HUDEP-2 (cell line): ENCODE data around the gene RPS6KA2.

Experiments
- DNase-seq, 76 experiments: peaks; one replicate each; lab custom pipeline; 2025; ENCODE audit not compliant: unreplicated experiment in 76 of 76; lab: John Stamatoyannopoulos, UW

Gene RPS6KA2

GRCh38 chr6:166474721-166475565 lies 152.1 kb downstream of the RPS6KA2 start:
- DNase-seq, result no peak

GRCh38 chr6:166473886-166474571 lies 153.0 kb downstream of the RPS6KA2 start:
- no peak for DNase-seq

GRCh38 chr6:166472636-166473035 lies 154.4 kb downstream of the RPS6KA2 start:
- DNase-seq, result no peak

GRCh38 chr6:166471797-166472260 lies 155.2 kb downstream of the RPS6KA2 start:
- no peak for DNase-seq

- DNase-seq, result no peak
These were observed 156.1 kb downstream of the RPS6KA2 start for GRCh38 chr6:166470863-166471410.

GRCh38 chr6:166470029-166470862 lies 156.8 kb downstream of the RPS6KA2 start:
- no peak for DNase-seq

GRCh38 chr6:166469426-166469961 lies 157.6 kb downstream of the RPS6KA2 start:
- DNase-seq, result no peak

GRCh38 chr6:166467436-166468000 lies 159.5 kb downstream of the RPS6KA2 start:
- no peak for DNase-seq

GRCh38 chr6:166466178-166467122 lies 160.6 kb downstream of the RPS6KA2 start:
- no peak for DNase-seq

GRCh38 chr6:166465671-166466087 lies 161.4 kb downstream of the RPS6KA2 start:
- DNase-seq, result no peak

- DNase-seq, result no peak
These were observed 162.1 kb downstream of the RPS6KA2 start for GRCh38 chr6:166465003-166465399.

GRCh38 chr6:166464068-166465002 lies 162.7 kb downstream of the RPS6KA2 start:
- DNase-seq, result no peak

- DNase-seq, result no peak
These were observed 163.5 kb downstream of the RPS6KA2 start for GRCh38 chr6:166463359-166464067.

GRCh38 chr6:166462461-166463135 lies 164.5 kb downstream of the RPS6KA2 start:
- DNase-seq, result no peak

- no peak for DNase-seq
These were observed 165.1 kb downstream of the RPS6KA2 start for GRCh38 chr6:166461821-166462460.
